NCI-H2196 treated with DMSO at 0.1 percent for 48 hours (cell line): ENCODE measurements around the gene ACOX1.

Source experiments
- DNase-seq: peaks from one replicate; lab custom pipeline; 2025; ENCODE audit not compliant: unreplicated experiment; lab: John Stamatoyannopoulos, UW

Gene ACOX1

GRCh38 chr17:76008630-76009425 is 29.9 kb upstream of the ACOX1 start:
- DNase-seq, result no peak

GRCh38 chr17:76008208-76008607 is 29.2 kb upstream of the ACOX1 start:
- no peak for DNase-seq

GRCh38 chr17:76007850-76008165 is 28.8 kb upstream of the ACOX1 start:
- no peak for DNase-seq

GRCh38 chr17:76007131-76007849 is 28.3 kb upstream of the ACOX1 start:
- no peak for DNase-seq

GRCh38 chr17:76005263-76006149 is 26.5 kb upstream of the ACOX1 start:
- peak; percentile 50 for DNase-seq

- no peak for DNase-seq
Observed at GRCh38 chr17:76004750-76005262, 25.8 kb upstream of the ACOX1 start.

- DNase-seq, result no peak
Observed at GRCh38 chr17:76003915-76004314, 24.9 kb upstream of the ACOX1 start.

- no peak for DNase-seq
Observed at GRCh38 chr17:76002100-76002499, 23.1 kb upstream of the ACOX1 start.

GRCh38 chr17:76000755-76001521 is 22.0 kb upstream of the ACOX1 start, which contains the start of gene CDK3:
Gene CDK3 (plus strand): TSS chr17:76000855. CDS start chr17:76001426, 571 bp downstream.
- DNase-seq, result no peak

- DNase-seq, result no peak
Observed at GRCh38 chr17:76000016-76000754, 21.2 kb upstream of the ACOX1 start.

GRCh38 chr17:75998327-75998795 is 19.4 kb upstream of the ACOX1 start:
- DNase-seq, result no peak

- no peak for DNase-seq
Observed at GRCh38 chr17:75996665-75997590, 18.0 kb upstream of the ACOX1 start.

- DNase-seq, result no peak
Observed at GRCh38 chr17:75995385-75995925, 16.5 kb upstream of the ACOX1 start.

GRCh38 chr17:75994802-75995370 is 15.9 kb upstream of the ACOX1 start:
- no peak for DNase-seq

GRCh38 chr17:75991396-75991795 is 12.4 kb upstream of the ACOX1 start:
- DNase-seq, result no peak

- no peak for DNase-seq
Observed at GRCh38 chr17:75987041-75987440, 8.1 kb upstream of the ACOX1 start.

- no peak for DNase-seq
Observed at GRCh38 chr17:75985986-75986385, 7.0 kb upstream of the ACOX1 start.
